Muscle of leg (tissue), 16 donors: ENCODE data around the gene HERC2. TPM values are rescaled to one million over a fixed set of nuclear protein-coding genes. Genes with fewer than 3 reads are reported as not detected.
"Not testable (repeated sequence)": the region's sequence is repeated elsewhere in the genome, so short reads cannot be mapped to it uniquely, and the experiment has no call there.

Source experiments
- DNase-seq: peaks from one replicate; pipeline ENCODE4 v3.0.0; 2013
- H3K27ac ChIP-seq: one replicate; pipeline ENCODE4 v1.5.1; 2013; ENCODE audit warnings: mild to moderate bottlenecking, low read length, control low read depth
- H3K27me3 ChIP-seq: one replicate; pipeline ENCODE4 v1.6.1; 2013; ENCODE audit warnings: low read length; ENCODE audit not compliant: control insufficient read depth, insufficient read depth
- H3K36me3 ChIP-seq: one replicate; pipeline ENCODE4 v1.6.1; 2013; ENCODE audit warnings: low read length; ENCODE audit not compliant: control insufficient read depth, insufficient read depth
- H3K4me1 ChIP-seq: one replicate; pipeline ENCODE4 v1.6.1; 2013; ENCODE audit warnings: low read length; ENCODE audit not compliant: control insufficient read depth, insufficient read depth
- H3K4me3 ChIP-seq: one replicate; pipeline ENCODE4 v1.5.1; 2013; ENCODE audit warnings: low read length, control low read depth
- H3K9me3 ChIP-seq: replicated peaks from 2 replicates; pipeline ENCODE4 v1.6.1; 2013; ENCODE audit warnings: low read depth, low read length; ENCODE audit not compliant: control insufficient read depth
- WGBS: methylation state at CpG from one replicate; pipeline ENCODE4 v1.1.5; 2013; ENCODE audit warnings: missing lambda C conversion rate; ENCODE audit not compliant: insufficient coverage; 5-methylcytosine and 5-hydroxymethylcytosine counted together
- long read RNA-seq, 11 donors: transcript quantifications; one replicate each; lab custom pipeline, GENCODE V29; 2026
- polyA plus RNA-seq, 8 donors: library from polyadenylated mRNA; unstranded; fragments of 120-200 nt; gene quantifications; one replicate each; pipeline versions ENCODE4 v1.2.1 to v1.2.3, GENCODE V29; 2013; ENCODE audit warnings: inconsistent platforms in 1 of 8, low replicate concordance in 1 of 8; ENCODE audit not compliant: insufficient read length in 8 of 8, insufficient read depth in 1 of 8
- total RNA-seq: library from RNA; stranded (reverse); fragments of 120-200 nt; gene quantifications from one replicate; pipeline ENCODE4 v1.2.4, GENCODE V29; 2013

The HERC2 gene, protein sequence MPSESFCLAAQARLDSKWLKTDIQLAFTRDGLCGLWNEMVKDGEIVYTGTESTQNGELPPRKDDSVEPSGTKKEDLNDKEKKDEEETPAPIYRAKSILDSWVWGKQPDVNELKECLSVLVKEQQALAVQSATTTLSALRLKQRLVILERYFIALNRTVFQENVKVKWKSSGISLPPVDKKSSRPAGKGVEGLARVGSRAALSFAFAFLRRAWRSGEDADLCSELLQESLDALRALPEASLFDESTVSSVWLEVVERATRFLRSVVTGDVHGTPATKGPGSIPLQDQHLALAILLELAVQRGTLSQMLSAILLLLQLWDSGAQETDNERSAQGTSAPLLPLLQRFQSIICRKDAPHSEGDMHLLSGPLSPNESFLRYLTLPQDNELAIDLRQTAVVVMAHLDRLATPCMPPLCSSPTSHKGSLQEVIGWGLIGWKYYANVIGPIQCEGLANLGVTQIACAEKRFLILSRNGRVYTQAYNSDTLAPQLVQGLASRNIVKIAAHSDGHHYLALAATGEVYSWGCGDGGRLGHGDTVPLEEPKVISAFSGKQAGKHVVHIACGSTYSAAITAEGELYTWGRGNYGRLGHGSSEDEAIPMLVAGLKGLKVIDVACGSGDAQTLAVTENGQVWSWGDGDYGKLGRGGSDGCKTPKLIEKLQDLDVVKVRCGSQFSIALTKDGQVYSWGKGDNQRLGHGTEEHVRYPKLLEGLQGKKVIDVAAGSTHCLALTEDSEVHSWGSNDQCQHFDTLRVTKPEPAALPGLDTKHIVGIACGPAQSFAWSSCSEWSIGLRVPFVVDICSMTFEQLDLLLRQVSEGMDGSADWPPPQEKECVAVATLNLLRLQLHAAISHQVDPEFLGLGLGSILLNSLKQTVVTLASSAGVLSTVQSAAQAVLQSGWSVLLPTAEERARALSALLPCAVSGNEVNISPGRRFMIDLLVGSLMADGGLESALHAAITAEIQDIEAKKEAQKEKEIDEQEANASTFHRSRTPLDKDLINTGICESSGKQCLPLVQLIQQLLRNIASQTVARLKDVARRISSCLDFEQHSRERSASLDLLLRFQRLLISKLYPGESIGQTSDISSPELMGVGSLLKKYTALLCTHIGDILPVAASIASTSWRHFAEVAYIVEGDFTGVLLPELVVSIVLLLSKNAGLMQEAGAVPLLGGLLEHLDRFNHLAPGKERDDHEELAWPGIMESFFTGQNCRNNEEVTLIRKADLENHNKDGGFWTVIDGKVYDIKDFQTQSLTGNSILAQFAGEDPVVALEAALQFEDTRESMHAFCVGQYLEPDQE (N-terminal part only)
- 36.4 TPM for total RNA-seq
- polyA plus RNA-seq = 10 to 100 TPM; 31.8 to 40.5 (median 36.1) TPM
- long read RNA-seq, donor 1, partial matches to known transcripts = 0 of 1 reads
- long read RNA-seq, donor 1, other reads (novel, unspliced or antisense) = 0 of 1 reads
- long read RNA-seq, donor 2 = 0 reads
- long read RNA-seq, donor 3, partial matches to known transcripts = 6 of 6 reads
- long read RNA-seq, donor 3, other reads (novel, unspliced or antisense) = 0 of 6 reads
- long read RNA-seq, donor 4 = 0 reads
- long read RNA-seq, donor 5, partial matches to known transcripts = 8 of 9 reads
- long read RNA-seq, donor 5, other reads (novel, unspliced or antisense) = 0 of 9 reads
- long read RNA-seq, donor 6 = 0 reads
- long read RNA-seq, donor 7, partial matches to known transcripts = 14 of 14 reads
- long read RNA-seq, donor 7, other reads (novel, unspliced or antisense) = 0 of 14 reads
- long read RNA-seq, donor 8, partial matches to known transcripts = 6 of 6 reads
- long read RNA-seq, donor 8, other reads (novel, unspliced or antisense) = 0 of 6 reads
- long read RNA-seq, donor 9, partial matches to known transcripts = 5 of 7 reads
- long read RNA-seq, donor 9, other reads (novel, unspliced or antisense) = 0 of 7 reads
- long read RNA-seq, donor 10 = 0 reads
- long read RNA-seq, donor 11 = 0 reads

DNA sequence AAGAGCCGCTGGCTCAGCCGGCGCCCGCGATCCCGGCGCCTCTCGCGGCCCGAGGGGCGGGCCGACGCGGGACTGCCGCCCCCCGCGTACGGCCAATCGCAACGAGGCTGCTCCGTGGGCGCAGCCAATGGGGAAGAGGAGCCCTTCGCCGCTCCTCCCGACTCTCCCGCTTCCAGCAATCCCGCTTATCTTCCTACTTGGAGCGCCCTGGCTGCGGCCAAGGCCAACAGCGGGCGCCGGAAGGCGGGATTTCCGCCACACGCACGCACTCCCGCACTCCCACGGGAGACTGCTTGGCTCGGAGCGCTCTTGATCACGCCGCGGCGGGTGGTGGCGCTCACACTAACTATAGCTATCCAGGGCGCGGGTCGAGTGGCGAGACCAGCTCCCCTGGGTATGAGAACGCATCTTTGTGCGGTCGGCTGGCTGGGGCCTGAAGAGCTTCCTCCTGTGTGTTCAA lies at the start of gene HERC2:
Gene HERC2, minus strand, starts transcription at position 51 of the 460 bp plus-strand sequence. CDS start 746 bp downstream, outside the sequence.
- no CpG with 5 or more reads among the region's 52 CpGs for WGBS
- peak within 1 kb of the TSS; percentile 27 for H3K4me3 ChIP-seq
- not testable (repeated sequence) for H3K4me1 ChIP-seq, H3K27ac ChIP-seq, H3K36me3 ChIP-seq, H3K9me3 ChIP-seq, DNase-seq, H3K27me3 ChIP-seq

GRCh38 chr15:28365502-28365901 lies 43.5 kb upstream of the HERC2 start:
- H3K4me3 ChIP-seq, H3K27me3 ChIP-seq, H3K36me3 ChIP-seq, H3K9me3 ChIP-seq, H3K27ac ChIP-seq, H3K4me1 ChIP-seq, DNase-seq: not testable (repeated sequence)
- WGBS = no CpG with 5 or more reads among the region's 17 CpGs

DNA sequence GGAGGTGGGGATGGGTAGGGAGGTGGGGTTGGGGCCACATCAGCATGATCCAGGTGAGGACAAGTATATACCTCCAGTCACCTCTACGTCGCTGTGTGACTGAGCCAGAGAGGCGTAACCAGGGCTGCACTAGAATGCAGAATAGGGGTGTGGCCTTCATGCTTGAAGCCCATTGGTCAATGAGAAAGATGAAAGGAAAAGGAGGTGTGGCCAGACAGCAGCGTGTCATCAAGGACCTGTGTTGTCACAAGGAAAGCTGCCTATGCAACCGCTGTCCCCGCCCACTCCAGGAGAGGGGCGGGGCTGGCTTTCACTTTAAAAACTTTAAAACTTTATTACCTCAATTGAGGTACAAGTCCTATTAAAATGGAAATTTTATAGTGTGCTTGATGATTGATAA lies 36.0 kb upstream of the HERC2 start, which contains the start of gene GOLGA6L24:
Gene GOLGA6L24, minus strand, starts transcription at position 101 of the 400 bp plus-strand sequence. Its CDS starts 61 bp downstream, at position 40.
- H3K9me3 ChIP-seq, H3K4me3 ChIP-seq, H3K27me3 ChIP-seq, DNase-seq, H3K4me1 ChIP-seq, H3K27ac ChIP-seq, H3K36me3 ChIP-seq: not testable (repeated sequence)
- no CpG with 5 or more reads among the region's 7 CpGs for WGBS

GRCh38 chr15:28321358-28322078 lies 461 bp downstream of the HERC2 start:
- DNase-seq = peak; percentile 2
- H3K27ac ChIP-seq, H3K36me3 ChIP-seq, H3K9me3 ChIP-seq, H3K4me1 ChIP-seq, H3K27me3 ChIP-seq: not testable (repeated sequence)
- peak overlapping the region; percentile 27 for H3K4me3 ChIP-seq
- WGBS = no CpG with 5 or more reads among the region's 39 CpGs

- H3K4me1 ChIP-seq, H3K9me3 ChIP-seq, DNase-seq, H3K4me3 ChIP-seq, H3K27me3 ChIP-seq, H3K27ac ChIP-seq, H3K36me3 ChIP-seq: not testable (repeated sequence)
- WGBS = no CpG with 5 or more reads among the region's 1 CpG
Observed at GRCh38 chr15:28319725-28320124, 2.3 kb downstream of the HERC2 start.

DNA sequence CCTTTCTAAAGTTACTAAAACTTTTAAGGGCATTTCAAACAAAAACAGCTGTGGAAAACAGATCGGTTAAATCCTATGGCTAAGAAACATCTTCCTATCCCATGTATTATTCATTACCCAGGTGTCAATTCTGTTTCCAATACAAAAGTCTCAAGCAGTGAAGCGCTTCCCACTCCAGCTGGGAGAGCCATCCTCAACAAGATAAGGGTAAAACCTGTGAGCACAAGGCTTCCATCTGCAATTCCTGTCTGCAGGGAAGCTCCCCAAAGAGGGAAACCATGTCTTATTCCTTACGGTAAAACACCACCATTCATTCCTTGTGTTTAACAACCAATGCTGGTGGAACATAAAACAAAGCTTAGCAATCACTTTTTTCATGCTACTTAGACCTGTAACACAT lies 3.2 kb downstream of the HERC2 start:
- H3K27me3 ChIP-seq, H3K27ac ChIP-seq, H3K9me3 ChIP-seq, H3K36me3 ChIP-seq, H3K4me3 ChIP-seq, DNase-seq, H3K4me1 ChIP-seq: not testable (repeated sequence)
- no CpG with 5 or more reads among the region's 3 CpGs for WGBS

DNA sequence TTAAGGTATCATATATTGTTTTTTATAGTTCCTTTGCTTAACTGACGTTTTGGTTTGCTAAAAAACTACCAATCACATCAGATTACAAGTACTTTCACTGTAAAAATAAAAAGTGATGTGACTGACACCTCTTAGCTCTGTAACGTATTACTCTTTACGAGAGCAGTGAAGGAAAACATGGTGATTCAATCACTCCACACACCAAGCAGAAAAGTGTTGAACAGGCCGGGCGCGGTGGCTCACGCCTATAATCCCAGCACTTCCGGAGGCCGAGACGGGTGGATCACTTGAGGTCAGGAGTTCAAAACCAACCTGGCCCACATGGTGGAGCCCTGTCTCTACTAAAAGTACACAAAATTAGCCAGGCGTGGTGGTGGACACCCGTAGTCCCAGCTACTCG lies 3.9 kb downstream of the HERC2 start:
- not testable (repeated sequence) for H3K9me3 ChIP-seq, H3K27me3 ChIP-seq, DNase-seq, H3K36me3 ChIP-seq, H3K27ac ChIP-seq, H3K4me3 ChIP-seq, H3K4me1 ChIP-seq
- WGBS = no CpG with 5 or more reads among the region's 13 CpGs

DNA sequence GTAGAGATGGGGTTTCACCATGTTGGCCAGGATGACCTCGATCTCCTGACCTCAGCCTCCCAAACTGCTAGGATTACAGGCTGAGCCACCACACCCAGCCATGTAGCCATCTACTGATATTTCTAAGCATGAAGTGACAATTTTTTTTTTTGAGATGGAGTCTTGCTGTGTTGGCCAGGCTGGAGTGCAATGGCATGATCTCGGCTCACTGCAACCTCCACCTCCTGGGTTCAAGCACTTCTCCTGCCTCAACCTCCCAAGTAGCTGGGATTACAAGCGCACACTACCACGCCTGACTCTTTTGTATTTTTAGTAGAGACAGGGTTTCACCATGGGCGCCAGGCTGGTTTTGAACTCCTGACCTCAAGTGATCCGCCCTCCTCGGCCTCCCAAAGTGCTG lies 5.0 kb downstream of the HERC2 start:
- H3K4me3 ChIP-seq, H3K27me3 ChIP-seq, H3K27ac ChIP-seq, H3K9me3 ChIP-seq, DNase-seq, H3K4me1 ChIP-seq, H3K36me3 ChIP-seq: not testable (repeated sequence)
- 96% methylated on average over 3 of the region's 7 CpGs for WGBS
